ENCODE measurements around the gene ZNF524. TPM values are rescaled to one million over a fixed set of nuclear protein-coding genes. Genes with fewer than 3 reads are reported as not detected.

ZNF524 gene
- total and polyA plus RNA-seq, 9 of the 15 experiments (the other 6 are each of a cell fraction or from before 2014, with no cell fraction given), result 0.08 to 15.6 (median 2.9) TPM

GRCh38 chr19:55605207-55605636, 5.1 kb downstream of the ZNF524 start (continued):
- TF ChIP-seq MAZ (CRISPR knock-in tag; conservative IDR thresholded peaks at IDR 0.05 in 1 of 2, IDR thresholded peaks at IDR 0.05 in 1 of 2), result peak in 1 of 2 experiments; percentile 58; a peak in 3 of 4 replicates
- TF ChIP-seq PHB2 (IDR thresholded peaks at IDR 0.05; ENCODE audit: low read depth), result no peak
- TF ChIP-seq PHB (CRISPR knock-in tag; IDR thresholded peaks at IDR 0.05), result no peak
- TF ChIP-seq GABPB1 (CRISPR knock-in tag; IDR thresholded peaks at IDR 0.05), result peak; percentile 87
- TF ChIP-seq AFF1 (IDR thresholded peaks at IDR 0.05; ENCODE audit: low read depth in 1 of 2, partially characterized antibody in 2 of 2), result no peak
- TF ChIP-seq NR1H2 (CRISPR knock-in tag; IDR thresholded peaks at IDR 0.05), result no peak
- peak; percentile 7 for TF ChIP-seq KDM5B (IDR thresholded peaks at IDR 0.05; ENCODE audit: insufficient replicate concordance, low read depth, low read length)
- no peak for TF ChIP-seq ZZZ3 (IDR thresholded peaks at IDR 0.05)
- TF ChIP-seq ZNF785 (CRISPR knock-in tag; IDR thresholded peaks at IDR 0.05), result no peak
- TF ChIP-seq NR2C2 (CRISPR knock-in tag; IDR thresholded peaks at IDR 0.05), result no peak
- peak; percentile 88 for TF ChIP-seq NR2C2 (tag; IDR thresholded peaks at IDR 0.05)
- peak; percentile 59; the same call in 1 of the 2 replicates for TF ChIP-seq ZBTB7A (IDR thresholded peaks at IDR 0.05; ENCODE audit: borderline replicate concordance, control insufficient read depth, low read depth, low read length)
- TF ChIP-seq TSC22D4 (tag; IDR thresholded peaks at IDR 0.05), result no peak
- TF ChIP-seq PHF8 (IDR thresholded peaks at IDR 0.05; ENCODE audit: borderline replicate concordance, low read length), result peak; percentile 42; the same call in 1 of the 2 replicates
- TF ChIP-seq HCFC1 (IDR thresholded peaks at IDR 0.05; ENCODE audit: low read depth, low read length), result peak; percentile 20; the same call in 1 of the 2 replicates
- no peak for TF ChIP-seq ZNF449 (CRISPR knock-in tag; IDR thresholded peaks at IDR 0.05)
- no peak for TF ChIP-seq CBX1 (IDR thresholded peaks at IDR 0.05; ENCODE audit: low read depth)
- no peak for TF ChIP-seq SOX6 (IDR thresholded peaks at IDR 0.05)
